Kidney capillary endothelial cell (primary cell): ENCODE results near the gene TMEM219.
"Not testable (repeated sequence)": the region's sequence is repeated elsewhere in the genome, so short reads cannot be mapped to it uniquely, and the experiment has no call there.

ENCODE experiments used
- DNase-seq: peaks from one replicate; pipeline ENCODE4 v3.0.0-alpha.2; 2018; ENCODE audit warnings: low spot score

Gene TMEM219, protein sequence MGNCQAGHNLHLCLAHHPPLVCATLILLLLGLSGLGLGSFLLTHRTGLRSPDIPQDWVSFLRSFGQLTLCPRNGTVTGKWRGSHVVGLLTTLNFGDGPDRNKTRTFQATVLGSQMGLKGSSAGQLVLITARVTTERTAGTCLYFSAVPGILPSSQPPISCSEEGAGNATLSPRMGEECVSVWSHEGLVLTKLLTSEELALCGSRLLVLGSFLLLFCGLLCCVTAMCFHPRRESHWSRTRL

DNA sequence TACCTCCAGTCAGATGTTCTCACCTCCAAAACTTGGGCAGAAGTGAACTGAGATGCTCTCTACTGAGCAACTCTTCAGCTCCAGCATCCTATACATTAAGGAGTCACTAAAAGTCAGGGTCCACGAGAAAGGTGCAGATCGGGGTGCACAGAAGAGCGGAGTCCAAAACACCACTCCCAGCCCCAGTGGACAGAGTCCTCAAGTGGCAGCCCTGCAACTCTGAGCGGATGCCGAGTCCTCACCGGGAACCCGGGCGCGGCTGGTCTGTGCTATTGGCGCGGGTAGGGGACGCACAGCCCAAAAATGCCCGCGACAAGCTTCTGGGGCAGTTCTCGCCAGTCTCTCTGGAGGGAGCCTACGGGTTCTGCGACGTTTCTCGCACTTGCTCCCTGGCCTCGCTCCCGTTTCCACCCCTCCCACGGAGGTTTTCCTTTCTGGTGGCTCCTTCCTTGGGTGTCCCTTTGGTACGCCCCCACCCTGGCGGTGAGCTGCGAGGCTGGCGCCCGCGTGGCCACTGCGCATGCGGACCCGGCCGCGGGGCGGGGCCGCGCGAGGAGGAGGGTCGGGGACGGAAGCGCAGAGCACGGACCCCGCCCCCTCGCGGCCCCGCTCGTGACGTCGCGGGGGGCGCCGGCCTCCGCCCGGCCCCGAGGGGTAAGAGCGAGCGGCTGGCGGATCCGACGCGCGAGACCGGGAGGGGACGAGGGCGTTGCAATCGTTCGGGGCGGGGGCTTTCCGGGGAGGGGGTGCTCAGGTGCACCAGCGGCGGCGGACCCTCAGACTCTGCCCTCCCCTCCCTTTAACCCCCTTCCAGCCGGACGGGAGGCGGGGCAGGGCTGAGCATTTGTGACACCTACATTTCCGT lies at the start of gene TMEM219:
TSS of gene TMEM219 (plus strand) at position 601 of the 865 bp plus-strand sequence. CDS start 1,065 bp downstream, outside the sequence.
- peak; percentile 85 for DNase-seq

DNA sequence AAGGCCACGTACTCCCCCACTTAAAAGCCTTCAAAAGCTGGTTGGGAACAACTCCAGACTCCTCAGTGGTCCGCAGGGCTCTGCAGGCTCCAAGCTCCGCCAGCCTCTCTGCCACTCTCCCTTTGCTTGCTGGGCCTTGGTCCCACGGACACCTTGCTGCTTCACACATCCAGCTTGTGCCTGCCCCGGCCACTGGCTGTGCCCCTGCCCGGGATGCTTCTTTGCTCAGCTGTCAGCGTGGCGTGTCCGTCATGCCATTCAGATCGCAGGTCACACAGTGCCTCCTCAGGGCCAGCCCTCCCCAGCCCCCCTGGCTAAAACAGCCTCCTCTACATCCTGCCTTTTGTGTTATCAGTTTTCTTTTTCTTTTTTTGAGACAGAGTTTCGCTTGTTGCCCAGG lies 49.8 kb upstream of the TMEM219 start:
- no peak for DNase-seq

DNA sequence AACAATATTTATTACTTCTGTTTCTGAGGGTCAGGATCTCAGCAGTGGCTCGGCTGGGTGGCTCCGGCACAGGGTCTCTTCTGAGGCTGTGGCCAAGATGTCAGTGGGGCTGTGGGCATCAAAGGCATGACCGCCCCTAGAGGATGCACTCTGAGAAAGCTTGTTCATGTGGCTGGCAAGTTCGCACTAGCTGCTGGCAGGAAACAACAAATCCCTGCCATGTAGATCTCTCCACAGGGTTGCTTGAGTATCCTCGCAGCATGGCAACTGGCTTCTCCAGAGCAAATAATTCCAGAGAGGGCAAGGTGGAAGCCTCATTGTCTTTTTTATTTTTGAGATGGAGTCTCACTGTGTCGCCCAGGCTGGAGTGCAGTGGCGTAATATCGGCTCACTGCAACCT lies 48.4 kb upstream of the TMEM219 start:
- DNase-seq, result no peak

DNA sequence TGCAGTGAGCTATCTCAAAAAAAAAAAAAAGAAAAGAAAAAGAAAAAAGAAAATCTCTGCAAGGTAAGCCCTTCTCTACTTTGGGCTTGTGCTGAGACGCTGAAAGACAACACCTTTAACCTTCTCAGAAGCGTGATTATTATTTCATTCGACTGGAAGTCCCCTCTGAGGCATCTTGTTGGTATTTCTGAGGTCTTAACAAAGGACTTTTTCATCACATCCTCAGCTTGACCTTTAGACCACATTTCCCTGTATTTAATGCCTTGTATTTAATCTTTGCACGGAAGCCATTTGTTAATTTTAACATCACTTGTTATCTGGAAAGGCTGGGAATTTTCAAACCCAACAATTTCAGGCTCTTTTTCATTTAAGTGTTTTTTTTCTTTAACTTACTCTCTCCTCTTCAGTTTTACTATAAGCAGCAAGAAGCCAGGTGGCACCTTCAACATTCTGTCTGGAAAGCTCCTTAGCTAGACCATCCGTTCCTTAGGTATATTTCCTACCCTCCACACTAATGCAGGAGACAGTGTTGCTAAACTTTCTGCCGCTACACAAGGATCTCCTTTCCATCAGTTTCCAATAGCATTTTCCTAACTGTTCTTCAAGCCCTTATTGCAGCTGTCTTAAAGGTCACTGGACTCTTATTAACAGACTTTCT lies 46.2 kb upstream of the TMEM219 start:
- DNase-seq, result peak; percentile 13

DNA sequence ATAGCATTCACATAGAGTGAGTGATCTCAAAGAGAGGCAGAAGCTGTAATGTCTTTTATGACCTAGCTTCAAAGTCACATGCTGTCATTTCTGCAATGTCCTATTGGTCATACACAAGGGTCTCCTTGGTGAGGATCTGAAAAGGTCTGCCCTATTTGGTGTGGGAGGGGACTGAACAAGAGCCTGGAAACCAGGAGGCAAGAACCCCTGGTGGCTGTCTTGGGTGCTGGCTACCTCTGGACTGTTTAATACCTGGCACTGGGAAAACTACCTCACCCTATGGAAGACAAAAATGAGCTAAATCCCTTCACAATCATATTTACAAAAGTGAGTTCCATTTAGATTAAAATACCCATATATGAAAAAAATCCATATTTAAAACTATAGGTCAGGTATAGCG lies 44.9 kb upstream of the TMEM219 start:
- DNase-seq, result no peak

DNA sequence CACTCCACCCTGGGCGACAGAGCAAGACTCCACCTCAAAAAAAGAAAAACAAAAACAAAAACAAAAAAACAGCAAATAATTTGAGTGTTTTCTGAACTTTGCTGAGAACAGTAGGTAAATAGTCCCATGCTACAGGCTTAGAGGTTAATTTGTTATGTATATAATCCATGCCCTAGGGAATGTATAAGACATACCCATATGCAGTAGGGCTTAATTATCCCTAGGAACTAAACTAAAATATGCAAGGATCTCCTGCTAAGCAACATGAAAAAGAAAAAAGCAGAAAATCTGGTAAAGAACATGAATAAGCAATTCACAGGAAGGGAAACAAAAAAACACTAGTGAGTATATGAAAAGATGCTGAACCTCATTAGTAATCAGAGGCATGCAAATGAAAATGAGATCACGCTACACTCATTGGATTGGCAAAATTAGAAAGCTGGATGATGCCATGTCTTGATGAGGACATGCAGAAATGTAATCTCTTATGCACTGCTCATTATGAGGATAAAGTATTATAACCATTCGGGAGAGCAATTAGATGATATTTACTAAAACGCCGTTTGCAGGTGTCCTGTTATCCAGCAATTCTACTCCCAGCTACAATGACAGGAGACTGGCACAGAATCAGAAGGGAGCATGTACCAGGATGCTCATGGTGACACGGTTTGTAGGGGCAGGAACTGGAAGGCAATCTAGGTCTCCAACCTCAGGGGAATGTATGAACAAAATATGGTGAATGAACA lies 41.4 kb upstream of the TMEM219 start:
- no peak for DNase-seq

DNA sequence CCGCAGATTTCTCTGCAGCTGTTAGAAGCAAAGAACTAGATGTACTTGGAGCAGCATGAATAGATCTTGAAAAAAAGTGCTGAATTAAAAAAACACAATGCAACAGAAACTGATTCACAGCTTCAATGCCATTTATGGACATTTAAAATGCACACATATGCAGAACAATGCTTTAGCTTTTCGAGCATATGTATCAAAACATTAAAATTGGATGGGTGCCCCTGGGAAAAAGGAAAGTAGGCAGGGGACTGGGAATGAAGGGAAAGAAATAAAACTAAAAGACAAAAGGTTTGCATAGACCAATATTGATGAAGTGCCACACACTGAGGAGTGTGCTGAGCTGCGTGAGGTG lies 40.9 kb upstream of the TMEM219 start:
- no peak for DNase-seq

DNA sequence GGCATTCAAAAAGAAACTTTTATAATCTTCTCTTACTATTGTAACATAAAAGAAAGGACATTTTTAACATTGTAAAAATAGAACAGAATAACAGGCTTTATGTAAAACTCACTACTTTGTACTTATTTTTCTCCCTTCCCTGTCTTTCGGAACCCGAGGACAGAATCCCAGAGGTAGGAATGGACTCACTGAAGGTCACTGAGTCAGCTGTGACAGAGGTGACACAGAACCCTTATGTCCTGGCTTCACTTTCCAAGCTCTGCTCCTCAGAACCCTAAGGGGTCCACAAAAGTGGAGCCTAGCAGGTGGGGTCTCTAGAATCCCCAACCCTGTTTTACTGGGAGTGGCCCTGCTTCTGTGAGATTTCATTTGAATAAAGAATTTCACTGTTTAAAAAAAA lies 39.6 kb upstream of the TMEM219 start:
- no peak for DNase-seq

DNA sequence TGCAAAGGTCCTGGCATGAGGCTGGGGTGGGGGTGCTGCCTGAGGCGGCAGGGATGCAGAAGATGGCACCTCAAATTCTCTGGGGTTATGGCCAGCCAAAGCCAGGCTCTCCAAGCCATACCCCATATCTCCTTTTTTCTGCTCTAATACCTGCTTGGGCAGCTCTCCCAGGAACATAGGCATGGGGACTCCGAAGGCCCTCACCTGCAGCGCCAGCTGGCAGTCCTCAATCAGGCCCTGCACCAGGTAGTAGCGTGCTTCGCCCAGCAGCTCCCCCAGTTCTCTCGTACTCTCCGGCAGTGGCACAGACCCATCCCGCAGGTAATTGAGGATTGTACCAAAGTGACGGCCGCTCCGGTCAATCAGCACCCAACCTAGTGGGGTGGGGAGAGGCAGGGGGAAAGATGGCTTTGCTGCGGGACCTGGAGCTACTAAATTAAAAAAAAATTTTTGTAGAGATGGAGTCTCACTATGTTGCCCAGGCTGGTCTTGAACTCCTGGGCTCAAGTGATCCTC lies 38.8 kb upstream of the TMEM219 start:
- no peak for DNase-seq

DNA sequence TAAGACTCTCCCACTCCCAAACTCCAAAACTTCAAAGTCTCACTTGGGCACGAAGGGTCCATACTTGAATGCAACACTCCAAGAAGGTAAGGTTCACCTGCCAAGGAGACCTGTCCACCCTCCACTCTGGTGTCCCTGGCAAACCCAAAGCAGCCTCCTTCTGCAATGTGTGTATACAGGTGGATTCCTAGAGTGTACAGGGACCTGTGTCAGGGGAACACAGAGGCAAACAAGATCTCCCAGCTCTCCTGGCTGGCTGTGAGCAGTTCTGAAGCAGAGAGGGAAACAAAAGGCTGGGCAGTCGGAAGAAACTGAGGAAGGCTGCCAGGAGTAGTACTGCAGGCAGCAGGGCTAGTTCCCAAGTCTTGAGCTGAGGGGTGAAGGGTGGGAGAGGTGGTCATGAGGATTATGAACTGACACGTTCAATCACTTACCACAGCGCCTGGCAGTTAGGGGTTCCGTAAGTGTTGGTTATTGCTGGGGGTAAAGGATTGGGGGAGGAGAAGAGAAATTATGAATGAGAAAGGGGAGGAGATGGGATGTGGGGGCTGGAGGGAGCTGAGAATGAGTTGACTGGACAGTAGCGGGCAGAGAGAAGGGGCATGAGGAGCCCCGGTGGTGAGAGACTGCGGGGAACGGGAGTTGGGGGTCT lies 36.6 kb upstream of the TMEM219 start:
- DNase-seq, result no peak

DNA sequence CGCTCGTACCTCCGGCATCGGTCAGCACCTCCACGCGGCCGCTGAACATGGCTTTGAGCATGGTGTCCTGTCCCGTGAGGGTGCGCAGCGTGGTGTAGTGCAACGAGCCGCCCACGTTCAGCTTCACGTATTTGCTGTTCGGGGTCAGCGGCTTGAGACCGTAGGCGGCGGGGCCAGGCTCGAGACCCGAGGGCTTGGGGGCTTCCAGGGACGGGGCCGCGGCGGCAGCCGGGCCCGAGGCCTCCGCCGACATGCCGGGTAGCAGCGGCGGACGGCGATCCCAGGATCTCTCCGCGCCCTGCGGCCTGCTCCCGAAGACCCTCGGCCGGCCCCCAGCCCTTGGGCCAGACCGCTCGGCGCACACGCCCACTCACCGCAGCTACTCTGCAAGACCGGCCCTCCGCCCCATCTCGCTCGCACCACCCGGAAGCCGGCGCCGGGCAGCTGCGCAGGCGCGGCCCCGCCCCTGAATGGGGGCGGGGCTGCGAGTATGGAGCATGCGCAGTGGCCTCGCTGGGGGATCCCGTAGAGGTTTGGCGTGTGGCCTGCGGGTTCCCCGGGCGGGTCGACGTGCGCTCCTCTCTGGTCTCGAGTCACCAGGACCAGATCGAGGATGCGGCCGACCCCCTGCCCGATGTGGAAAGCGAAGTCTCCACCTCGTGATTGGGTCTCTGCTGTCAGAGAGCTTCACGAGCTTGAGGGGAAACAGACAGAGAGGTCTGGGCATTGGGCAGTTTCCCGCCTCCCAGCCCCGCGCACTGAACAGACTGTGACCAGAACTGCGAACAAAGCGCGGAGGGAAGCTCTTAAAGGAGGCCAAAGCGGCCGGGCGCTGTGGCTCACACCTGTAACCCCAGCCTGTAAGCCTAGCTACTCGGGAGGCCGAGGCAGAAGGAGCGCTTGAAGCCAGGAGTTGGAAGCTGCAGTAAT lies 35.8 kb upstream of the TMEM219 start, which contains the start of gene KCTD13:
TSS of gene KCTD13 (minus strand) at position 446 of the 930 bp plus-strand sequence. CDS start at position 253, 193 bp downstream.
- DNase-seq, result peak; percentile 79

DNA sequence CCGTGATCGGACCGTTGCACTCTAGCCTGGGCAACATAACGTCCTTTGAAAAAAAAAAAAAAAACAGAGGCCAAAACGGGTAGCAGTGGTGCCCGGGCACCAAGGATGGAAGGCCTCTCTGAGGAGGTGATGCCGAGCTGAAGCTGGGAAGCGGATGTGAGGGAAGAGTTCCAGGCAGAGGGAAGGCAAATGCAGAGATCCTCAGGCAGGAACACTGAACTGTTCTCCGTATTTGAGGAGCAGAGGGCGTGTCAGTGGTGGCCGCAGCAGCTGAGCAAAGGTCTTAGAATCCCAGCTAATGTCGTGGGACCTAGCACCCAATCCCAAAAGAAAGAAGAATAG lies 35.2 kb upstream of the TMEM219 start:
- DNase-seq, result peak; percentile 14

DNA sequence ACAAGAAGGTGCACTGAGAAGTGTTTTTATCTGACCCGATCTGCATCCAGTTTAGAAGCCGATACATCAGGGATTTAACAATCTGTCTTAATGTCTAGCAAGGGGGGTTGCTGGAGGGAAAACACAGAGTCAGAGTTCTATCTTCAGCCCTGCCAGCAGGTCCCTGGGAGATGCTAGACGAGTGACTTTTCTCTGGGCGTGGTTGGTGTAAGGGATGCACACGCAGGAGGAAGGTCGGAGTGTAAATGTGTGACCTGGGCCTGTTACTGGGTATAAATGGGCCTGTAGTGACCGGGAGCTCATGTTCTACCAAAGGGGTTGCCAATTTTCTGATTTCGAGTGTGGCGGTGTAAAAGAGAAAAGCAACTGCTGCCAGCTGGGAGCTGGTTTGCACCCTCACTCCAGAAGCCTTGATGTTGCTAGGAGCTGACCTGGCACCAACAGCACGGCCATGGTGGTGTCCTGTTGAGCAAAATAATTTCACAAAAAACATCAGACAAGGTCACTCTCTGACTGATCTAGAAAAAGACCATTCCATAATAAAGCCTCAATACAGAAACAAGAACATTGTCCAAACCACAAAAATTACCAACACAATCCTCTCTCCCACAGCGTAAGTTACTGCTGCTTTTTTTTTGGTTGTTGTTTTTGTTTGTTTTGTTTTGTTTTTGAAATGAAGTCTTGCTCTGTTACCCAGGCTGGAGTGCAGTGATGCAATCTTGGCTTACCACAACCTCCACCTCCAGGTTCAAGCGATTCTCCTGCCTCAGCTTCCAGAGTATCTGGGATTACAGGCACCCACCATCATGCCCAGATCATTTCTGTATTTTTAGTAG lies 34.6 kb upstream of the TMEM219 start:
- no peak for DNase-seq

DNA sequence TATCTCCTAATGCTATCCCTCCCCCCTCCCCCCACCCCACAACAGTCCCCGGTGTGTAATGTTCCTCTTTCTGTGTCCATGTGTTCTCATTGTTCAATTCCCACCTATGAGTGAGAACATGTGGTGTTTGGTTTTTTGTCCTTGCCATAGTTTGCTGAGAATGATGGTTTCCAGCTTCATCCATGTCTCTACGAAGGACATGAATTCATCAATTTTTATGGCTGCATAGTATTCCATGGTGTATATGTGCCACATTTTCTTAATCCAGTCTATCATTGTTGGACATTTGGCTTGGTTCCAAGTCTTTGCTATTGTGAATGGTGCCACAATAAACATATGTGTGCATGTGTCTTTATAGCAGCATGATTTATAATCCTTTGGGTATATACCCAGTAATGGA lies 30.1 kb upstream of the TMEM219 start:
- DNase-seq, result not testable (repeated sequence)

DNA sequence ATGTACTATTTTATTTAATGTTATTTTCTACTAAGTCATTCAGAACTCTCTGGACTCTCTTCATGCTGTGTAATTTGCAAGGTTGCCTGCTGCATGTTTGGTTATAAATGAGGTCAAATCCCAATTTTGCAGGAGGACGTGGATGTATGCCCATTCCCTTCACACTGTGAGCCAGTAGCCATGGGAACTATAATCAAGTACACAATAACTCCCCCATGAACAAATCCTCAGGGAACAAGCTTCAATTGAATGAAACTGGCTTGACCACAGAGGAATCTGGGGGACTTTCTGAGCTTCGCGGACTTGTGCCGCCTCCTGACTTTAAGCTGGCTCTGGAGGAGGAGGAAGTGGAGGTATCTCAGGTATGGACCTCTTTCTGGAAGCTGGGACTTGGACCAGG lies 21.2 kb upstream of the TMEM219 start:
- no peak for DNase-seq

DNA sequence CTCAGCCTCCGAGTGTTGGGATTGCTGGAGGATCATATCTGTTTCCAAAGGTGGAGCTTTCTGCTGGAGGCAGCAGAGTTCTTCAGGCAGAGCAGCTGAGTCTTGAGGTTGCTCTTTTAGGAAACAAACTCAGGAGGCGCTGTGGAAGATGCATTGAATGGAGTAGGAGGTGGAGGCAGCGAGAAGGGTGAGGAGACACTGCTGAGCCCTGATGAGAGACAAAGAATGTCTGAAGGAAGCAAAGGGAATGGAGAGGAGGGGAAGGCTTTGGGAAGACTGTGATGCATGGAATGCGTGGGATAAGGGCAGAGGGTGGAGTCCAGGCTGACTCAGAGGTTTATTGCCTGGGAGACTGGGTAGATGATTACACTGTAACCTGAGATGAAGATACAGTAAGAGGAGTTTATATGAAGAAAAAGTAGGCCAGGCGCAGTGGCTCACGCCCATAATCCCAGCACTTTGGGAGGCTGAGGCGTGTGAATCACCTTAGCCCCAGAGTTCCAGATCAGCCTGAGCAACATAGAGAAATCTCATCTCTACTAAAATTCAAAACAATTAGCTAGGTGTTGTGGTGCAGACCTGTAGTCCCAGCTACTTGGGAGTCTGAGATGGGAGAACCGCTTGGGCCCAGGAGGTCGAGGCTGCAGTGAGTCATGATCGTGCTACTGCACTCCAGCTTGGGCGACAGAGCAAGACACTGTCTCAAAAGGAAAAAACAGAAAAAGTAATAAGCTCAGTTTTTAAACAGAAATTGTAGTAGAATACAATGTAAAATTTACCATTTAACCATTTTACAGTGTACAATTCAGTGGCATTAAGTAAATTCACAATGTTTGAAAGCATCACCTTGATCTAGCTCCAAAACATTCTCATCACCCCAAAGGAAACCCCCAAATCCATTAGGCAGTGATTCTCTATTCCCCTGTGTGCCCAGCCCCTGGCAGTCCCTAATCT lies 17.8 kb upstream of the TMEM219 start:
- peak; percentile 14 for DNase-seq

DNA sequence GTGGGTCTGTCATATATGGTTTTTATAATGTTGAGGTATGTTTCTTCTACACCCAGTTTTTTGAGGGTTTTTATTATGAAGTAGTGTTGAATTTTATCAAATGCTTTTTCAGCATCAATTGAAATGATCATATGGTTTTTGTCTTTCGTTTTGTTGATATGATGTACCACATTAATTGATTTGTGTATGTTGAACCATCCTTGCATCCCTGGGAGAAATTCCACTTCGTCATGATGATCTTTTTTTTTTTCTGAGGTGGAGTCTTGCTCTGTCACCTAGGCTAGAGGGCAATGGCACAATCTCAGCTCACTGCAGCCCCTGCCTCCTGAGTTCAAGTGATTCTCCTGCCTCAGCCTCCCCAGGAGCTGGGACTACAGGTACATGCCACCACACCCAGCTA lies 14.0 kb upstream of the TMEM219 start:
- DNase-seq, result no peak

DNA sequence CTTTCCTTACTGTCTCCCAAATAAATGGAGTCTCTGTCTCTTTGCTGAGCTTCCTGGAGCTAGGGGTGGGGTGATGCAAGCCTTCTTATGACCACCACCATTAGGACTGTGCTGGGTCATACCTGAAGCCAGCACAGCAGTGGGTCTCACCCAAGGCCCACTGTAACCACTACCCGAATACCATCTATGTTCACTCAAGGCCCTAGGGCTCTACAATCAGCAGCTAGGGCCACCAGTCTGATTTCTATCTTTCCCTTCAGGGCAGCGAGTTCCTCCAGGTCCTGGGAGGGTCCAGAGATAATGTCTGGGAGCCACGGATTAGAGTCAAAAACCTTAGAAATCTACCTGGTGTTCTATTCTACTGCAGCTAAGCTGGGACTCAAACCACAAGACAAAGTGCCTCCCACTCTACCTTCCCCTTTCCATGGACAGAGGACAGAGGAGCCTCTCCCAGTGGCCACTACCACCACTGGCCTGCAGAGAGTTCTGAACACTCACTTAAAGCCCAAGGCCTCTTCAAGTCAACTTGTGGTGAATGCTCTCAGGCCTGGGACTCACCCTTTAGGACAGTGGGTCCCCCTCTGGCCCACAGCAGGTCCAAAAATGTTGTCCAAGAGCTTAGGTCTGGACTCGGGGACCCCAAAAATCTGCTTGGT lies 10.9 kb upstream of the TMEM219 start:
- no peak for DNase-seq
